ENCODE results near the gene MRPS34.
A peak's percentile ranks its signal among the peaks of the same experiment; 100 is the strongest.

The MRPS34 gene

GRCh38 chr16:1780677-1781072 lies 7.7 kb upstream of the MRPS34 start:
- no peak for DNase-seq

- DNase-seq, result no peak
Measured at GRCh38 chr16:1779741-1780676, 7.1 kb upstream of the MRPS34 start.

- no peak for DNase-seq
Measured at GRCh38 chr16:1779234-1779701, 6.3 kb upstream of the MRPS34 start.

- DNase-seq, result no peak
Measured at GRCh38 chr16:1778200-1779179, 5.6 kb upstream of the MRPS34 start.

GRCh38 chr16:1777375-1778199 lies 4.7 kb upstream of the MRPS34 start:
- no peak for DNase-seq

- DNase-seq, result no peak
Measured at GRCh38 chr16:1776991-1777374, 4.0 kb upstream of the MRPS34 start.

- DNase-seq, result no peak
Measured at GRCh38 chr16:1776672-1776955, 3.7 kb upstream of the MRPS34 start.

- DNase-seq, result no peak
Measured at GRCh38 chr16:1775846-1776671, 3.1 kb upstream of the MRPS34 start.

GRCh38 chr16:1775006-1775845 lies 2.3 kb upstream of the MRPS34 start:
- DNase-seq, result no peak

- no peak for DNase-seq
Measured at GRCh38 chr16:1774448-1774780, 1.5 kb upstream of the MRPS34 start.

- DNase-seq, result no peak
Measured at GRCh38 chr16:1773703-1774447, 941 bp upstream of the MRPS34 start.

GRCh38 chr16:1772362-1772907 lies 499 bp downstream of the MRPS34 start, which contains the start of gene EME2:
Gene EME2 (plus strand): TSS chr16:1772810. CDS start chr16:1773228, 418 bp downstream.
- no peak for DNase-seq

GRCh38 chr16:1771864-1772361 lies 1.0 kb downstream of the MRPS34 start:
- no peak for DNase-seq

GRCh38 chr16:1771188-1771863 lies 1.6 kb downstream of the MRPS34 start, which contains the start of gene NME3:
Gene NME3 (minus strand): TSS chr16:1771543. CDS start chr16:1771534, 9 bp downstream.
- DNase-seq, result no peak

GRCh38 chr16:1770328-1771187 lies 2.4 kb downstream of the MRPS34 start:
- peak; percentile 73 for DNase-seq

- no peak for DNase-seq
Measured at GRCh38 chr16:1769402-1770300, 3.3 kb downstream of the MRPS34 start.

All from kidney glomerular epithelial cell (primary cell).